HG03060 (cell line): ENCODE measurements around the gene NEUROD6.

ENCODE experiments used
- ATAC-seq: cut with Tn5 transposase; IDR thresholded peaks from one replicate; pipeline ENCODE4 v1.9.1; 2021; ENCODE audit warnings: low read depth, moderate number of reproducible peaks; ENCODE audit not compliant: unreplicated experiment

Gene NEUROD6

GRCh38 chr7:31340603-31341002 is at the start of gene NEUROD6:
Gene NEUROD6 (minus strand): TSS chr7:31340726. CDS start chr7:31339268, 1,458 bp downstream.
- ATAC-seq: no peak

DNA sequence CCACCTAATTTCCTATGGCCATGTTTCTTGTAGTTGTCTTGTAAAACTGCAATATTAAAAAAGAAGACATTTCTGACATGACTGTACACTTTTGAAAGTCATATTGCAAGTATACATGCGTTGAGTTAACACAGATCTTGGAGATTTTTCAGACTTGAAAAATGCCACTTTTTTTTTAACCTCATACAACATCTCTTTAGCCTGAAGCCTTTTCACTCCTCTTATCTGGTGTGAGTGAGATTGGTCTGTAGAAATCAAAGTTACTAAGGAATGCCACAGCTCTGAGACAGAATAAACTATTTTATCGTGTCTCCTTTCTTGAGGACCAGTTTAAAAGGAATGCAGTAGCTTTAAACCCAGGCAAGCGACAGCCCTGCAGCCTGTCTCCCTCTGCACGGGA is 43.9 kb upstream of the NEUROD6 start:
- ATAC-seq: no peak

GRCh38 chr7:31382722-31383121 is 42.2 kb upstream of the NEUROD6 start:
- no peak for ATAC-seq

DNA sequence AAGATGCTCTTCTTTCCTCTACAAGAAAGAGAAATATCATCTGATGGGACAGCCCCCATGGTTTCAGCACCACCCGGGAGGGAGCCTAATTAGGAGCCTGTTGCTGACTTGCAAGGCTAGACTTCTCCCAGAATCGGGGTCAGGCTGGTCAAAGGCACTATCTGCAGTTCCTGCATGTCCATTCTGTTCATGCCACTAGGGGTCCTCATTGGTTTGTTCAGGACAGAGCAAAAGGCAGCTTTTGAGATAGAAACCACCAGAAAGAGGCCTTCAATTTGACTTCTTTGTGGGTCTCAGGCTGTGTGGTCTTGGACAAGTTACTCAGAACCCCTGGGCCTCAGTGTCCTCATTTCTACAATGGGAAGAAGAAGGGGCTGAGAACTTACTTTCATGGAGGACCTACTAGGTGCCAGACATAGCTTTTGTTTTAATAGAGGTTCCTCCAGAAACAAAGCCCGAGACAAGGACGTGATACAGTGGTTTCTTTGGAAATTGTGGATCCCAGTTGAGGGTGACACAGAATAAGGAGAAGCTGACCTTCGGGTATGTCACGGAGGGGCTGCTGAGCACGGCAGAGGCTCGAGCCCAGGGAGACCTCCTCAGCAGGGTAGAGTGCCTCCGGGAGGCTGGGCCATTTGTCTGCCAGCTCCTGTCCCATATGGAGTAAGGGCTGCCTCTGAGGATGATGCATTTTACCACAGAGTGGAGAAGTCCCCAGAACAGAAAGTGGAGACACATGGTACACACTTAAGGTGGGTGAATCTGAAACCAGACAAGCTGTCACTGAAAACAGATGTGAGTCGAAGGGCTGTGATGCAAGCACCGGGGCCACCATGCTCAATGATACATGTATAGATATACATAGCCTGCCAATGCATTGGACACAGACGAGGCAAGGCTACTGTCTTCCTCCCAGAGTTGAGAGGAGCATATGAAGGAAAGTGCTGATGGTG is 33.1 kb upstream of the NEUROD6 start:
- ATAC-seq: peak; percentile 46

GRCh38 chr7:31372231-31372959 is 31.9 kb upstream of the NEUROD6 start:
- ATAC-seq: no peak

- ATAC-seq: no peak
These were observed 31.1 kb upstream of the NEUROD6 start for GRCh38 chr7:31371621-31372020.

DNA sequence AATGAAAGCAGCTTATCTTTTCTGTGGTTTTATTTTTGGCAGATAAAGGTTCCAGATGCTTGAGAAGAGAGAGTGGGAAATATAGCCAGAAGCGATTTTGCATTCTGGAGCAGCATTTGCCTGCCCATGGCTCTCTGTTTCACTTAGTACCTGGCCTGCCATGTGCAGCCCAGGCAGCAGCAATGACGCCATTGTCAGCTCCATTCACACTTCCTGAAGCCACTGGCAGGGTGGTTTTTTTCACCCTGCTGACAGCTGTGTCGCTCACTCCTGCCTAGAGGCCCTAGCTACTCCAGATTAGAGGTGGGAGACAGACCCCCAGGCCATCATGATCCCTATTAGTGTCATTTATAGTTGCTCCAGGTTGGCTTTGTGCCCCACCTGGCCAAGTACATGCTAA is 30.1 kb upstream of the NEUROD6 start:
- no peak for ATAC-seq

DNA sequence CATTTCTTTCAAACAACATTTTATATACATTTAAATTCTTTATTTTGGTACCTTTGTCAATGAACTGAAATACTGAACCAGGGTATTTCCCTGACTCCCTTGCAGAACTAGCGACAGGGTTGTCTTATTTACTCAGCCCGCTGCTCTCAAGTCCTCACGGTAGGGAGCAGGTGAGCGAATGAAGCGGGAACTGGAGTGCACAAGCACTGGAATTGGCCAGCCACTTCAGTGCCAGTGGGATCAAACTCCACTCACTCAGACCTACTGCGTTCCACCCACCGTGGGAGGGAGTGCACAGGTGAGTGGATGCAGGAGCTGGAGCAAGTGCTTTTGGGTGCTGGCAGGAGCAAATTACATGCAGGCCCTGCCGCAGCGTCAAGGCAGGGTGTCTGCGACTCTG is 28.1 kb upstream of the NEUROD6 start:
- no peak for ATAC-seq

- ATAC-seq: no peak
These were observed 23.0 kb upstream of the NEUROD6 start for GRCh38 chr7:31363496-31363895.

DNA sequence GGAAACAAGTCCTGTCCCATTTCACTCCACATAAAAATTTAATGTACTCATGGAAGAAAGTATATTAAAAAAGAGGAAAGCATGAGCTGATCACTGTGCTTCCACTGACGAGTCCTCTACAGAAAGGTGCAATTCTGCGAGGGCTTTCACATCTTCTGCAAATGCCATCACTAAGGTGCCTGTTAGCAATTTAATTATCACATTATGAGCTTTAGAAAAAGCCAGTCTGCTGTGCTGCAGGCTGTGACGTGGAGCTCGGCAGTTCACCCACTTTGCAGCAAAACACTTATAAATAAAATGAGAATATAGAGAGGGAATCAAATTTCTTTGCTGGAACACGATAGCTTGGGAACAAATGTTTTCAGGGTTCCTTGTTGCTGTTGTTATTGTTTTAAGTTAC is 22.5 kb upstream of the NEUROD6 start:
- ATAC-seq: no peak

- no peak for ATAC-seq
These were observed 21.9 kb upstream of the NEUROD6 start for GRCh38 chr7:31362401-31362800.

- no peak for ATAC-seq
These were observed 17.9 kb upstream of the NEUROD6 start for GRCh38 chr7:31358467-31358866.

GRCh38 chr7:31345421-31345820 is 4.9 kb upstream of the NEUROD6 start:
- no peak for ATAC-seq

DNA sequence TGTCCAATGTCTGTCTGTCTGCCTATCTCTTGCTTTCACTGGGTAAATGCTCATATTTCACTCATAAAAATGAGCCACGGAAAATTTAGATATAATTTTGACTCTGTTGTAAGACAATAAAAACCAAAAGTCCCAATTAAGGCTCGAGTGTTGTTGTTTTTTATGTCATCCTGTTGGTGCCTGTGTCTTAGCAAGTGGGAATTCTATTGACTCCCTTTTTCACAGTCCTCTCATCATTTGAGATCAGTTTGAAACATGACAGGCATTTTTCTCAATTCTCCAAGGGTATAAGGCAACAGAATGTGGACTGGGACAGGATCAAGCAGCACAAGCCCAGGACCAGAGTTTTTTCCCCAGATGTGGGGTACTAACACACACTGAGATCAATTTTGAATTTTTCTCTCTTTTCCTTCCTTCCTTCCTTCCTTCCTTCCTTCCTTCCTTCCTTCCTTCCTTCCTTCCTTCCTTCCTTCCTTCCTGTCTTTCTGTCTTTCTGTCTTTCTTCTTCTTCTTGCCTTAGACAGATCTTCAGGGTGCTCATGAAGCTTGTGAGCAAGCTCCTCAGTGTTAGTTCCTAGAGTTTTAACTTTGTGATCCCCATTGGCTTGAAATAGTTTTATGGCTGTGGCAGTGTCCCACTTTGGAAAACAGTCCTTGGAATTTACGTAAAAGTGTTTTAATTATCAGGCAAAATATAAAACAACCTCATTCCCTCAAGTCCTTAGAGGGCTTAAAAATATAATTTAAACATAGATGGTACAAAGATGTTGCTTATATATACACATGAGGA is 3.2 kb upstream of the NEUROD6 start:
- no peak for ATAC-seq

DNA sequence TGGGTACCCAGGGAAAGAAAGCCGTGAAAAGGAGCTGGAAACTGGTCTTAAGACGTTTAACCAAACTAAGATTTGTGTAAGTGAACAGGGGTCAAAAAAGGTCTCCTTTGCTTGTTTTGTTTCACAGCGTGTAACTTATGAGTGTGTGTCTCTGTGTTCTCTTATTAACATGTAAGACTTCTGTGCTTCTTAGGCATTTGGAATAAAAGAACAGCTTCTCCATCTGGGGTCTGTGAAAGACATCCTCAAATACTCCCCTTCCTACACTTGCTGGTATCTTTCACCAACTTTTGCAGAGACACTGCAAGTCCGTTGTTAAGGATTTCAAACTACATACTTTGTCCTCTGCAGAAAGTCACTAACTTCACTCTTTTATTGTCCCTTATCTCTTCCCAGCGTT is 615 bp upstream of the NEUROD6 start:
- ATAC-seq: no peak

- no peak for ATAC-seq
These were observed 475 bp downstream of the NEUROD6 start for GRCh38 chr7:31340051-31340450.

DNA sequence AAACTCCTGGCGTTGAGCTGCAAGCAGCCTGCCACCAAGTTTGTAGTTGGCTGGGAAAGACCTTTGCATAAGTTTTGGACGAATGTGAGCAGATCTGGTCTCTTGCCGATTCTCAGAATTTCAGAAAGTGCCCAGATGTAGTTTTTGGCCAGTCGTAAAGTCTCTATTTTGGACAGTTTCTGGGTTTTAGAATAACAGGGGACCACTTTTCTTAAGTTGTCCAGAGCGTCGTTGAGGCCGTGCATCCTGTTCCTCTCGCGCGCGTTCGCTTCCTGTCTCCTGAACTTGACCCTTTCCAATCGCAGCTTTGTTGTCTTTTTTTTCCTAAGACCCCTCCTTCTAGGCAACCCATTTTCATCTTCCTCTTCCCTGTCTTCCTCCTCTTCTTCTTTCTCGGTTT is 1.8 kb downstream of the NEUROD6 start:
- no peak for ATAC-seq

GRCh38 chr7:31337002-31337565 is 3.4 kb downstream of the NEUROD6 start:
- ATAC-seq: no peak

- ATAC-seq: no peak
These were observed 4.1 kb downstream of the NEUROD6 start for GRCh38 chr7:31336202-31337001.

DNA sequence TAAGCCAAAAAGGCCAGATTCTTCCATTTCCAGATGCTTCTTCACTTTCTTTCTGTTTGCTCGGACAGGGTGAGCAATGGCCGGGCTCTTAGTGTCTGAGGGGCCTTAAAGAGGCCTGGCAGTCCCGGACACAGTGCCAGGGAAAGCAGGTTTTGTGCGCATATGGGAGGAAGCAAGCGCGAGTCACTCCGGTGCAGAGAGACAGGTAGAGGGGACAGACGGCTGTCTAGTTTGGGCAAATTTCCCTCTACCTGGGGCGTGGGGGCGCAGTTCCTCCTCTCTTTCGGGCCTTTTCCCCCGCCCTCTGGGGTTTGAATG is 4.7 kb downstream of the NEUROD6 start:
- no peak for ATAC-seq
